ENCODE measurements around the gene SMC6.
A peak's percentile ranks its signal among the peaks of the same experiment; 100 is the strongest.

SMC6 gene

DNA sequence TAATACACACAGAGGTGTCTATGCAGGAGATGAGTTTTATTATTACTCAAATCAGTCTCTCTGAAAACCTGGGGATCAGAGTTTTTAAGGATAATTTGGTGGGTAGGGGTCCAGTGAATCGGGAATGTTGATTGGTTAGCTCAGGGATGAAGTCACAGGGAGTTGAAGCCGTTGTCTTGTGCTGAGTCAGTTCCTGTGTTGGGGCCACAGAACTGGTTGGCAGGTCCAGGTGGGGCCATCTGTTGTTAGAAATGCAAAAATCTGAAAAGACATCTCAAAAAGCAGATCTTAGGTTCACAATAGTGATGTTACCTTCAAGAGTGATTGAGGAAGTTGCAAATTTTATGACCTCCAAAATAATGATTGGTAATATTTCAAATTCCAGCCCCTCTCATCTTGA is 126.2 kb downstream of the SMC6 start:
- Histone ChIP-seq H3K27me3 (replicated peaks; ENCODE audit: control insufficient read depth, insufficient read depth, low read length) (no peaks in the 10 kb centered on the region), H3K4me1 (ENCODE audit: control insufficient read depth, insufficient read depth, low read length) (no peaks in the 10 kb centered on the region), H3K4me3 (ENCODE audit: low read length) (no peak overlapping the region), H3K36me3 (ENCODE audit: control insufficient read depth, insufficient read depth, low read length, severe bottlenecking) (no peaks in the 10 kb centered on the region), H3K9ac (ENCODE audit: low read length) (no peak overlapping the region), H3K9me3 (ENCODE audit: control insufficient read depth, low read length) (no peaks in the 10 kb centered on the region)
- DNase-seq (ENCODE audit: low read depth) = no peak

DNA sequence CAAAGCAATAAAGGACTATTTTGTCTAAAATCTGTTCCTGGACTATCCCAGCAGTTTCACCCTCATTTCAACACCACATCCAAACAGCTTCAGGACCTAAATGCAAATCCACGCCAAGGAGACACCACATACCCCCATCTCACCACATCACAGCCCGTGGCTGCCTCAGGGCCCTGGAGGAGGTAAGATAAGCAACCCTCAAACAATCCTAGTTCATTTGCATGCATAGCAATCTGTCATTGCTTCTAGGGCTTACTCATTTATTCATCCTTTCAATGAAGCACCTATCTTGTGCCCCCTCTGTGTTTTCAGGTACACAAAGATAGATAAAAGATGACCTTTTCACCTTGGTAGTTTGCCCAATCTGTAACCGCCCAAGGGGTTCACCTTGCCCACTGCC is 126.6 kb downstream of the SMC6 start:
- Histone ChIP-seq H3K9me3 (ENCODE audit: control insufficient read depth, low read length) (no peaks in the 10 kb centered on the region), H3K4me1 (ENCODE audit: control insufficient read depth, insufficient read depth, low read length) (no peaks in the 10 kb centered on the region), H3K27me3 (replicated peaks; ENCODE audit: control insufficient read depth, insufficient read depth, low read length) (no peaks in the 10 kb centered on the region), H3K9ac (ENCODE audit: low read length) (no peak overlapping the region), H3K36me3 (ENCODE audit: control insufficient read depth, insufficient read depth, low read length, severe bottlenecking) (no peaks in the 10 kb centered on the region), H3K4me3 (ENCODE audit: low read length) (no peak overlapping the region)
- DNase-seq (ENCODE audit: low read depth) = no peak

DNA sequence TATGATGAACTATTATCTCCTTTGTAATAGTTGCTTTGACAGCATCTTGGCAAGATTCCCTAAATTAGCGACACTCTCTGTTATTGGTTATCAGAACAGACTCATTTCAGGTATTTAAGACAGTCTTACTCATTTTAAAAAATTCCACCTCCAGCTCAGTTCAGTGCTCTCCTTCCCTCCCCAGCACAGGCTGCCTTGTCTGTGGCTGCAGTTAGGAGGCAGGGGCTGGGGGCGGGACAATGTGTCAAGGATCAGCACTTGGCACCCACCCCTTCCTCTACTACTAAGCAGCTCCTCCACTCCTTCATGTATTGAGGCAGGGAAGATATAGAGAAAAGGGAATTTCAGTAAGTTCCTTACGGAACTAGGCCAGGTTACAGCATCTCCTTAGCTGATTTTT is 128.2 kb downstream of the SMC6 start:
- no peak overlapping the region for H3K4me3 ChIP-seq (ENCODE audit: low read length)
- no peak for DNase-seq (ENCODE audit: low read depth)
- no peak overlapping the region for H3K9ac ChIP-seq (ENCODE audit: low read length)
- no peaks in the 10 kb centered on the region for H3K9me3 ChIP-seq (ENCODE audit: control insufficient read depth, low read length)
- H3K4me1 ChIP-seq (ENCODE audit: control insufficient read depth, insufficient read depth, low read length) = peaks cover 11% of the 10 kb centered on the region
- H3K36me3 ChIP-seq (ENCODE audit: control insufficient read depth, insufficient read depth, low read length, severe bottlenecking) = no peaks in the 10 kb centered on the region
- no peaks in the 10 kb centered on the region for H3K27me3 ChIP-seq (replicated peaks; ENCODE audit: control insufficient read depth, insufficient read depth, low read length)

DNA sequence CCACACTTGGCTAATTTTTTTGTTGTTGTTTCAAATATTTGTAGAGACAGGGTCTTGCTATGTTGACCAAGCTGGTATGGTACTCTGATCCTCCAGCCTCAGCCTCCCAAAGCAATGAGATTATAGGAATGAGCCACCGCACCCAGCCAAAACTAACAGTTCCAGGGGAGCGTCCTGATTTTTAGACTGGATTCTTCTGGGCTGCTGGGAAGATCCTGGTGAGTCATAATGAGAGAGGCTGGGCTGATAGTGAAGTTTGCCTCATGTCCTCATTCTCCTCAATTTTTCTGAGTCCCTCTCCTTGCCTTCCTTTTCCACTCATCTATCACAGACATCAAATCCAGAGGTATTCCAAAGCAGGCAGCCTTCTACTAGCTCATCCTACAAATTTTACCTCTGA is 131.8 kb downstream of the SMC6 start:
- Histone ChIP-seq H3K4me1 (ENCODE audit: control insufficient read depth, insufficient read depth, low read length) (peaks cover 14% of the 10 kb centered on the region), H3K27me3 (replicated peaks; ENCODE audit: control insufficient read depth, insufficient read depth, low read length) (no peaks in the 10 kb centered on the region), H3K9ac (ENCODE audit: low read length) (no peak overlapping the region), H3K4me3 (ENCODE audit: low read length) (no peak overlapping the region), H3K36me3 (ENCODE audit: control insufficient read depth, insufficient read depth, low read length, severe bottlenecking) (no peaks in the 10 kb centered on the region), H3K9me3 (ENCODE audit: control insufficient read depth, low read length) (no peaks in the 10 kb centered on the region)
- no peak for DNase-seq (ENCODE audit: low read depth)

DNA sequence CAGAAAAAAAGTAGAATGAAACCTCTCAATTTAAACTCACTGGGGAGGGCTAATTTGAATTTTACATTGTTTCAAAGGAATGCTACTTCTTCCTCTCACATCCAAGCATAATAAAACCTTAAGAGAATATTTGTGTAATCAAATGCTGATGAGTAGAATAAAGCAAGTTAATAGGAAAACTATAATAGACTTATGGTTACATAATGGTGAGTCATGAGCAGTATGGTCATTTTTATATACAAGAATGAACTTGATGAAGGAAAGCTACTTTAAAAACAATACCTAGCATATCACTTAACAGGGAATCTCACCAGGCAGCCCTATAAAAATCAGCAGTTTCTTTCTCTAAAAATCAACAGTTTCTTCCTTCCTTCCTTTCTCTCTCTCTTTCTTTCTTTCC is 132.8 kb downstream of the SMC6 start:
- Histone ChIP-seq H3K9ac (ENCODE audit: low read length) (no peak overlapping the region), H3K27me3 (replicated peaks; ENCODE audit: control insufficient read depth, insufficient read depth, low read length) (no peaks in the 10 kb centered on the region), H3K4me1 (ENCODE audit: control insufficient read depth, insufficient read depth, low read length) (peaks cover 20% of the 10 kb centered on the region), H3K36me3 (ENCODE audit: control insufficient read depth, insufficient read depth, low read length, severe bottlenecking) (no peaks in the 10 kb centered on the region), H3K9me3 (ENCODE audit: control insufficient read depth, low read length) (no peaks in the 10 kb centered on the region), H3K4me3 (ENCODE audit: low read length) (no peak overlapping the region)
- peak; percentile 35 for DNase-seq (ENCODE audit: low read depth)

DNA sequence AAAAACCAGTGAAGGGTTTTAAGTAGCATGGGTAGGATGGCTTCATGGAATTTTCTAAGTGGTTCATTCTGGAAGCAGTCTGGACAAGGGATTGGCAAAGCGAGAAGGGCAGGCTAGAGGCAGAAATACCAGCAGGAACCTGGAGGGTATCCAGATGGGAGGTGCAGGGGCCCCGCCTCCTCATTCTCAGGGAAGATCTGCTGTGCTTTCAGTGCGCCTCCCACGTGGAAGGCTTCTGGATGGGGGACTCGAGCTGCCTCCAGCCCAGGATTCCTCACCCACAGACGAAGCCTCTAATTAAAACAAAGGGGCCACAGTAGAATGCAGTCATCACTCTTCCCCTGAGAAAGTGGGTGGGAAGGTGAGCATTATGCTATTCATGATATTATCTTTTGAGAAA is 133.3 kb downstream of the SMC6 start:
- H3K4me3 ChIP-seq (ENCODE audit: low read length) = no peak overlapping the region

DNA sequence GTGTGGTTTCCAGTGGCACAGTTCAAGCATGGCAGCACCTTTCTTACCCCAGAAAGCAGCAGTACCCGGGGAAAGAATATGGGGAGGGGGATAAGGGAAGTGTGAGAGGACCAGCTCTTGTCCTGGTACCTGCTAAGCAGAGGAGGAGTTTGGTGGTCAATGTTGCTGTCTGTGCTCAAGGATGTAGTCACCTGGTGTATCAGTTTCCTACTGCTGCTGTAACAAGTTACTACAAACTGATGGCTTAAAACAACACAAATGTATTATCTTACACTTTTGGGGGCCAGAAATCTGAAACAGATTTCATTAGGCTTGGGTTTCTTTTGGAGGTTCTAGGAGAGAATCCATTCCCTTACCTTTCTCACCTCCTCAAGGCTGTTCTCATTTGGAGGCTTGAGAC is 135.7 kb downstream of the SMC6 start:
- no peaks in the 10 kb centered on the region for H3K36me3 ChIP-seq (ENCODE audit: control insufficient read depth, insufficient read depth, low read length, severe bottlenecking)
- H3K4me3 ChIP-seq (ENCODE audit: low read length) = no peak overlapping the region
- H3K27me3 ChIP-seq (replicated peaks; ENCODE audit: control insufficient read depth, insufficient read depth, low read length) = no peaks in the 10 kb centered on the region
- H3K9ac ChIP-seq (ENCODE audit: low read length) = no peak overlapping the region
- no peak for DNase-seq (ENCODE audit: low read depth)
- H3K4me1 ChIP-seq (ENCODE audit: control insufficient read depth, insufficient read depth, low read length) = peaks cover 28% of the 10 kb centered on the region
- no peaks in the 10 kb centered on the region for H3K9me3 ChIP-seq (ENCODE audit: control insufficient read depth, low read length)

More for the DNA sequence above, 133.3 kb downstream of the SMC6 start:
- Histone ChIP-seq H3K9me3 (ENCODE audit: control insufficient read depth, low read length) (no peaks in the 10 kb centered on the region), H3K4me1 (ENCODE audit: control insufficient read depth, insufficient read depth, low read length) (peaks cover 26% of the 10 kb centered on the region), H3K27me3 (replicated peaks; ENCODE audit: control insufficient read depth, insufficient read depth, low read length) (no peaks in the 10 kb centered on the region), H3K36me3 (ENCODE audit: control insufficient read depth, insufficient read depth, low read length, severe bottlenecking) (no peaks in the 10 kb centered on the region), H3K9ac (ENCODE audit: low read length) (no peak overlapping the region)
- DNase-seq (ENCODE audit: low read depth) = no peak

DNA sequence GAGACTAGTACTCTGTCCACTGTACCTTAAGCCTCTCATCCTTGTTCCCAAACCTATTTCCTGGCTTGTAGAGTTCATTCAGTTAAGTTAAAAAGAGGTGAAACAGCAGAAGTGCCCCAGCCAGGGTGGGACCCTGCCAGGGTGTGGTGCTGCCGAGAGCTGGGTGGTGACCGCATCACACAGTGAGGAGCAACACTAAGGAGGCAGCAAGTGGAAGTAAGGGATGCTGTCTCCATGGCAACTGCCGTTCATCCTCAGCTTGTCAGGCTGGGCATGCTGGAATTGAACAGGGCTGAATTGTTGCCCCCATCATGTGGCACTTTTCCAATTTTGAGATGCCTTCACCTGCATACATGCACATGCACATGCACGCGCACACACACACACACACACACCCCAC is 136.1 kb downstream of the SMC6 start:
- Histone ChIP-seq H3K9me3 (ENCODE audit: control insufficient read depth, low read length) (no peaks in the 10 kb centered on the region), H3K27me3 (replicated peaks; ENCODE audit: control insufficient read depth, insufficient read depth, low read length) (no peaks in the 10 kb centered on the region), H3K4me1 (ENCODE audit: control insufficient read depth, insufficient read depth, low read length) (peaks cover 28% of the 10 kb centered on the region), H3K9ac (ENCODE audit: low read length) (no peak overlapping the region), H3K36me3 (ENCODE audit: control insufficient read depth, insufficient read depth, low read length, severe bottlenecking) (no peaks in the 10 kb centered on the region), H3K4me3 (ENCODE audit: low read length) (no peak overlapping the region)
- DNase-seq (ENCODE audit: low read depth) = no peak

DNA sequence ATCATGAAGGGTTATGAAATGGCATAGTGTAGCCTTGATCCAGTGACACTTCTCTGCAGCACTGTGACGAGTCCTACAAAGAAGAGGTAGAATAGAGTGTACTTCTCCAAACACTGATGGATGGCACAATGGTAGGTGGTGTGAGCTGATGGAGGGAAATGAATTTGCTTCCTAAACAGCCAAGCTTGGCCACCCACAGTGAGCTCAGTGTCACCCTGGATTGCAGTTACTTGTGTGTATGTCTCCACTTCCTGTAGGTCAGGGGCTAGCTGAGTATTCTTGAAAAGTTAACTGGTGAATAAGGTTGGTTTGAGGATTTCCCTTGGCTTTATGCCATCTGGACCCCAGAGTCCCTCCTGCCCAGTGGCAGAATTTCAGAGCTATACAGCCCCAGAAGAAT is 137.2 kb downstream of the SMC6 start:
- Histone ChIP-seq H3K27me3 (replicated peaks; ENCODE audit: control insufficient read depth, insufficient read depth, low read length) (no peaks in the 10 kb centered on the region), H3K9me3 (ENCODE audit: control insufficient read depth, low read length) (no peaks in the 10 kb centered on the region), H3K36me3 (ENCODE audit: control insufficient read depth, insufficient read depth, low read length, severe bottlenecking) (no peaks in the 10 kb centered on the region), H3K4me3 (ENCODE audit: low read length) (no peak overlapping the region), H3K4me1 (ENCODE audit: control insufficient read depth, insufficient read depth, low read length) (peaks cover 24% of the 10 kb centered on the region), H3K9ac (ENCODE audit: low read length) (no peak overlapping the region)
- no peak for DNase-seq (ENCODE audit: low read depth)

DNA sequence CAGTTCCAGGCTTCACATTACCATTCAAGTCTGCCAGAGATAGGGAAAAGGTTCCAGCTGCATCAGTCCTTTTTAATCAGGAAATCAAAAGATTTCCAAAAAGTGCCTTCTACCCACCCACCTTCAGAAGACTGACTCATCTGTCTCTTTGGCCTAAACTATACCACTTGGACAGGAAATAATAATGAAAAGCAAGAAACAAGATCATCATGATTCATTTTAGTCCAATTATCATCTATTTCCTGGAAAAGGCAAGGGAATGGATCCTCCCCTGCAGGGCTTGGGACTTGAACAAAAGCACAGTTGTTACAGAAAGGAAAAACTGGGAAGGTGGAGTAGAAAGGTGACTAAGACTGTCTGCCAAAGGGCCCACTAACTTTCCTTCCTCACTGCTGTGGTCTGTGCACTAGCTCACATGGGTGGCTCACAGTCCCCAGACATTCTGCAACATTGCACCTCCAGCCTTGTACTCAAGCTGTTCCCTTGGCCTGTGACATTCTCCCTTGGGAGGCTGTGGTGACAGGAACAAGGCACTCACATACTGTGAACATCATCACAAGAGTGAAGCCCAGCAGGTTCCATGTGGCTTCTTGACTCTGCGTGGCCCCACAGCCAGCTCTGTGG is 137.8 kb downstream of the SMC6 start:
- H3K9me3 ChIP-seq (ENCODE audit: control insufficient read depth, low read length) = no peaks in the 10 kb centered on the region
- no peaks in the 10 kb centered on the region for H3K27me3 ChIP-seq (replicated peaks; ENCODE audit: control insufficient read depth, insufficient read depth, low read length)
- peaks cover 20% of the 10 kb centered on the region for H3K4me1 ChIP-seq (ENCODE audit: control insufficient read depth, insufficient read depth, low read length)
- H3K36me3 ChIP-seq (ENCODE audit: control insufficient read depth, insufficient read depth, low read length, severe bottlenecking) = no peaks in the 10 kb centered on the region
- no peak overlapping the region for H3K4me3 ChIP-seq (ENCODE audit: low read length)
- no peak overlapping the region for H3K9ac ChIP-seq (ENCODE audit: low read length)
- peak; percentile 16 for DNase-seq (ENCODE audit: low read depth)

DNA sequence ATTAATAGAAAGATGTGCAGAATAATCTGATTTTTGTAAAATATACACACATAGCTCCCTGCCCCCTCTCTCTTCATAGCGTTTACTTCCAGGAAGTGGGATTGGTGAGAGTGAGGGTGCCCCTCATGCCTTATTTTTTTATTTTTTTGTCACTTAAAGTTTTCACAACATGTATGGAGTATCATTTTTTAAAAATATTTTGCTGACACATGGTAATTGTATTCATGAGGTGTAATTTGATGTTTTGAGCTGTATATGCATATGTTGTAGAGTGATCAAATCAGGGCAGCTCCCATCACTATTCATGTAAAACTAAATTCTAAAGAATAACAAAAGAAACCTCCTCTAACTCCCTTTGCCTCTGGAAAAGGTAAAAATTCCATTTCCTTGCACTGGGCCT is 138.5 kb downstream of the SMC6 start:
- Histone ChIP-seq H3K9me3 (ENCODE audit: control insufficient read depth, low read length) (no peaks in the 10 kb centered on the region), H3K4me3 (ENCODE audit: low read length) (no peak overlapping the region), H3K4me1 (ENCODE audit: control insufficient read depth, insufficient read depth, low read length) (peaks cover 14% of the 10 kb centered on the region), H3K27me3 (replicated peaks; ENCODE audit: control insufficient read depth, insufficient read depth, low read length) (no peaks in the 10 kb centered on the region), H3K36me3 (ENCODE audit: control insufficient read depth, insufficient read depth, low read length, severe bottlenecking) (no peaks in the 10 kb centered on the region), H3K9ac (ENCODE audit: low read length) (peak overlapping the region; percentile 8)
- DNase-seq (ENCODE audit: low read depth) = no peak

Data from adipocyte (in vitro differentiated cells).